GM10248 (cell line): ENCODE data around the gene TTI1.

Experiments used
- CTCF ChIA-PET: fragments of 300-600 bp; sonication (Branson Sonifier 250); formaldehyde crosslinking; extraction: SDS; loops from one replicate; lab custom pipeline; 2021; ENCODE audit warnings: antibody characterized with exemption; lab: Yijun Ruan, JAX
- POLR2A ChIA-PET: fragments of 350-650 bp; sonication (Branson Sonifier 250); formaldehyde crosslinking; extraction: SDS; loops from one replicate; lab custom pipeline; 2020; ENCODE audit warnings: antibody characterized with exemption; lab: Yijun Ruan, JAX
- DNase-seq: peaks from one replicate; pipeline ENCODE4 v3.0.0; 2012; ENCODE audit errors: extremely low spot score
- CTCF ChIP-seq: IDR thresholded peaks from 2 replicates; pipeline ENCODE4 v1.5.1; 2012; ENCODE audit warnings: mild to moderate bottlenecking, low read depth; ENCODE audit errors: extremely low read depth, missing control alignments, control extremely low read depth

Gene TTI1

DNA sequence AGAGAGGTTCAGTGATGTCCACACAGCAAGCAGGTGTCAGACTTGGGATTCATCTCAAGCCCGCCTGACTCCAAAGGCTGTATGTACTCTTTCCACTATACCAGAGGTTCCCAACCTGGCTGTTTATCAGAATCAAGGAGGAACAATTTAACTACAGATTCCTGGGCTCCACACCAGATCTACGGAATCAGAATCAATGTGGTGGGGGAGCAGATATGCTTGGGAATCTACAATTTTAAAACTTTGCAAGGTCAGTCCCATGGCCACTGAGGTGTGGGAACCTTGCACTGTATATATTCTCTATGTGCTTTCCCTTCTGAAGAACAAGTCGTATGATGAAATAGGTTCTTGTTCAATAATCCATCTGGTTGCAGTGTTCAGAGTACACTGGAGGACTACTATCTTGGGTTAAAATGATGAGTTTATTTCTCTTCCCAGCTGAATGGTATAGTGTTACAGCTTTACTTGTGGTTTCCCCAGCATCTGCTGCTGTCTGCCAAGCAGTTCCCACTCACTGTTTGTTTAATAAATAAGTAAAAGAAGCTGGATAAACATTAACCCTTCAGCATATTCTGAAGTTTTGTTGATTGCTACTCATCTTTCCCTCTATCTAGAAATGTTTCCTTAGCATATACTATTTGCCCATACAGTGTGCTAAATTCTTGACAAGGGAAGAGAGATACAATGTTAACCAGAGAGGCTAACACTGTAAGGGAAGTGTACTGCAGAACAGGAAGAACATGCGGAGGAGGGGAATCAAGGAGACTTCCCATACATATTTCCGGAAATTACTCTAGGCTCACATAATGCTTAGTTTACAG, 9.9 kb downstream of the TTI1 start:
- ChIA-PET CTCF (interaction anchor here (0.7 to 1.8 kb wide), 3 partner anchors 29 to 50 kb away, joined by 3 to 5 read pairs (median 4); no protein-coding TSS in a partner anchor), POLR2A (no interaction called here)
- no peak for DNase-seq
- no peak for TF ChIP-seq CTCF

DNA sequence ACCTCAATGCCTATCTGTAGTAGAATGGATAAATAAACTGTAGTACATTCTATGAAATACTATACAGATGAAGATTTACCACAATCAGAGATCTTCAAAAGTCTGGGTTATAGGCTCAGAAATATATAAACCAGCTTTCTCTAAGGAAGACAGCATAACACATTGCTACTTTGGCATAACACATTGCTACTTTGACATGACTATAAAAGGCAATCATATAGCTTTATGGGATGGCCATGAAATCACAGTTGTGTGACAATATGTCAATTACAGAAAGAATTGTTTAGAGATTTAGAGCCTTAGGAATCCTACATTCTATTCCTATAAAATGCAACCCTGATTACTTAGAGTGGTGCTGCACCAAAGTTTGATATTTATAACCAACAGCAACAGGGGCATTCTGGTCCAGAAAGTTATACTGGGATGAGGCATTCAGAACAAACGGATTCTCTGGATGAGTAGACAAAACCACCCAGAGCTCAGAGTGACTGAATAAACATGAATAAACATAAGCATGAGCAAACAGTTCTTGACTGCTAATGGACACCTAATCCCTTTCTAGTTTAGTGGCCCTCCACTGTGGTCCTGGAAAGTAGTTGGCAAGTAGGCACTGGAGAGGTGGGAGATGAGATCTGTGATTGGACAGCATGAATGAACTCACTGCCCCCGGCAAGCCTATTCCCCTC, 12.0 kb downstream of the TTI1 start:
- TF ChIP-seq CTCF: no peak
- ChIA-PET POLR2A (no interaction called here), CTCF (interaction anchor here (1.3 to 1.5 kb wide), 3 partner anchors 29 to 201 kb away, joined by 3 to 4 read pairs (median 3); no protein-coding TSS in a partner anchor)
- DNase-seq: no peak

- POLR2A ChIA-PET: no interaction called here
- TF ChIP-seq CTCF: no peak
- CTCF ChIA-PET: no interaction called here
Observed at GRCh38 chr20:38018385-38018784, 14.9 kb downstream of the TTI1 start.

DNA sequence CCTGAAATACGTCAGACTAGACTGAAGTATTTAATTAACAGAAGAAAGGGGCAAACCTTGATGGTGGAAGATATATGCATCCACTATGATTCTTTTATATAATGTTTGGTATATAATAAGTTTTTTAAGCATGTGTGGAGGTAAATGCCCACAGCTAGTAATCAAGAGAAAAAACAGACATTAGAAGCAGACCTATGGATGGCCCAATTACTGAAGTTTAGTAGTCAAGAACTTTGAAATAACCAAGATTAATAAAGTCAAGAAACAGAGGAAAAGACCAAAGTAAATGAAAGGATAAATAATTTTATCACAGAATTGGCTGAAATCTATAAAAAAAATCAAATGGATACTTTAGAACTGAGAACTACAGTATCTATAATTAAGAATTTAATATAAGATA, 15.3 kb downstream of the TTI1 start:
- DNase-seq: no peak
- POLR2A ChIA-PET: no interaction called here
- TF ChIP-seq CTCF: no peak
- CTCF ChIA-PET: interaction anchor here (0.7 to 2.3 kb wide), 2 partner anchors 10 to 16 kb away, joined by 3 to 5 read pairs; no protein-coding TSS in a partner anchor

More at GRCh38 chr20:38018385-38018784, 14.9 kb downstream of the TTI1 start:
- no peak for DNase-seq

GRCh38 chr20:38013887-38014286, 19.4 kb downstream of the TTI1 start:
- DNase-seq: no peak
- CTCF ChIA-PET: interaction anchor here (1.4 kb wide), 1 partner anchor 17 kb away, joined by 4 read pairs; no protein-coding TSS in a partner anchor
- no peak for TF ChIP-seq CTCF
- POLR2A ChIA-PET: no interaction called here

GRCh38 chr20:38012332-38012731, 20.9 kb downstream of the TTI1 start:
- TF ChIP-seq CTCF: no peak
- ChIA-PET CTCF (interaction anchor here (0.6 to 1.1 kb wide), 2 partner anchors 16 to 209 kb away, joined by 3 read pairs; no protein-coding TSS in a partner anchor), POLR2A (no interaction called here)
- DNase-seq: no peak
